PC-9 (cell line): ENCODE results near the gene MAN2A2.

Experiments
- EZH2 ChIP-seq: fragments of 200-600 bp; sonication (generic); IDR thresholded peaks from 2 replicates; pipeline ENCODE4 v1.8.0; 2017; ENCODE audit warnings: antibody characterized with exemption, low read depth
- TF ChIP-seq, protein P1 (sequence below): fragments of 200-600 bp; sonication (generic); conservative IDR thresholded peaks from 2 replicates; pipeline ENCODE4 v1.6.1; 2017; ENCODE audit warnings: mixed run types, antibody characterized with exemption, mild to moderate bottlenecking, moderate library complexity

DNA sequence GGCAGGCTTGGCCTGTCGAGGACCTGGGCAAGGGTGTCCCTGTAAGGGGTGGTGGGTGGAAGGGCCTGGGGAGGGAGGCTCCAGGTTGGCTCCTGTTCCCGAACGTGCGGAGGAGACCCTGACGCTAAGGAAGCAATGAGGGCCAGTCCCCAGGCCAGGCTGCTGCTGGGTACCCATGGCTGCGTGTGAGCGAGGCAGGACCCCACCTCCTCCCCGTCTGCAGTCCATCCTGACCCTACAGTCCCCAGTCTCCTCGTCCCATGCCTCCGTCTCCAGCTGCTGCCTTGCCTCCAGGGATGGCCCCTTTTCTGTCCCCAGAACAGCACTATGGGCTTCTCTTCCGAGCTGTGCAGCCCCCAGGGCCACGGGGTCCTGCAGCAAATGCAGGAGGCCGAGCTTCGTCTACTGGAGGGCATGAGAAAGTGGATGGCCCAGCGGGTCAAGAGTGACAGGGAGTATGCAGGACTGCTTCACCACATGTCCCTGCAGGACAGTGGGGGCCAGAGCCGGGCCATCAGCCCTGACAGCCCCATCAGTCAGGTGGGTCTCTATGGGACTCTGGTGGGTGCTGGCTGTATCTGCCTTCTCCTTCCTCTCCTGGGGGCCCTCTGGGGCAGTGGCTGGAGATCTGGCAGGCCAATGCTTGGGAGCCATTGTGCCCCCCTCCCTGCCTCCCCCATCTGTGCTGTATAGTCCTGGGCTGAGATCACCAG is 18.2 kb upstream of the MAN2A2 start:
- TF ChIP-seq, protein P1, sequence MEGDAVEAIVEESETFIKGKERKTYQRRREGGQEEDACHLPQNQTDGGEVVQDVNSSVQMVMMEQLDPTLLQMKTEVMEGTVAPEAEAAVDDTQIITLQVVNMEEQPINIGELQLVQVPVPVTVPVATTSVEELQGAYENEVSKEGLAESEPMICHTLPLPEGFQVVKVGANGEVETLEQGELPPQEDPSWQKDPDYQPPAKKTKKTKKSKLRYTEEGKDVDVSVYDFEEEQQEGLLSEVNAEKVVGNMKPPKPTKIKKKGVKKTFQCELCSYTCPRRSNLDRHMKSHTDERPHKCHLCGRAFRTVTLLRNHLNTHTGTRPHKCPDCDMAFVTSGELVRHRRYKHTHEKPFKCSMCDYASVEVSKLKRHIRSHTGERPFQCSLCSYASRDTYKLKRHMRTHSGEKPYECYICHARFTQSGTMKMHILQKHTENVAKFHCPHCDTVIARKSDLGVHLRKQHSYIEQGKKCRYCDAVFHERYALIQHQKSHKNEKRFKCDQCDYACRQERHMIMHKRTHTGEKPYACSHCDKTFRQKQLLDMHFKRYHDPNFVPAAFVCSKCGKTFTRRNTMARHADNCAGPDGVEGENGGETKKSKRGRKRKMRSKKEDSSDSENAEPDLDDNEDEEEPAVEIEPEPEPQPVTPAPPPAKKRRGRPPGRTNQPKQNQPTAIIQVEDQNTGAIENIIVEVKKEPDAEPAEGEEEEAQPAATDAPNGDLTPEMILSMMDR, result no peak
- TF ChIP-seq EZH2, result no peak
